Measurements from ENCODE around the gene TMED1.

TMED1 gene

DNA sequence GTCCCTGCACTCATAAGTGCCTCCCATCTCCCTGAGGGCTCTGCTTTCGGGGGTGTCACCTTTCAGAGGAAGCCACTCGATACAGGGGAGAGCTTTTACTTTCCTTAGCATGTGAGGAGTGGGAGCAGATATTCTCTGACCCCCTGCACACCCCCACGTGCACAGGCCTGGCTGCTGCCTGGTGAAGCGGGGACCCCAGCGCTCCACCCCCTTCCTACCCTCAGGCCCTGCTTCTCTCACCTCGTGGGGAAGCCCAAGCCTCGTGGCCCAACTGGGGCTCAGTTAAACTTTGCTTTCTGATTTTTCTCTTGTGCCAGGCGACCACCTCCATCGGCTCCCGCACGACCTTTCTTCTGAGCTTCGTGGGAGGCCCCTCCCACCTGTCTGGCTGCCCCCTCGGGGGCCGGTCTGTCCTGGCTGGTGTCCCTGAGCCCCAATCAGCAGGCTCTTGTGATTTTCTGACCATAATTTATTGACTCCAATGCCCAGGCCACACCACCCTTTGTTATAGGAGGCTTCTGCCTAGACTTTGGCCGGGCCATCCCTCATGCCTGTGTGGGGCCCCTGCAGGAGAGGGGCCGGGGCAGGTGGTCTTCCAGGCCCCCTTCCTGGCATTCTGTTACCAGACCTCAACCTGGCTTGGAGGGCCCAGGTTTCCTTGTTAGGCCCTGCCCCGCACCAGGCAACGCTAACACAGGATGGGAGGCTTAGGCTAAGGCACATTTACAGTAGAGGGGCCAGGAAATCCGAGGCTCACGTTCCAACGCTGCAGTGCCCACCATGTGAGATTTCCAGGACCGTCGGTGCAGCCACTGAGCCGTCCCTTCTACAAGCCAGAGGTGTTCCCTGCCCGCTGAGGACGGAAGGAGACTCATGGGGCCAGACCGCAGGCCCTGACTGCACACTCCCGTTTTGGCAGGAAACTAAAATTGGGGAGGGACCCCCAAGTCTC, 3.7 kb downstream of the TMED1 start:
- DNase-seq (ENCODE audit: low read depth), result no peak

DNA sequence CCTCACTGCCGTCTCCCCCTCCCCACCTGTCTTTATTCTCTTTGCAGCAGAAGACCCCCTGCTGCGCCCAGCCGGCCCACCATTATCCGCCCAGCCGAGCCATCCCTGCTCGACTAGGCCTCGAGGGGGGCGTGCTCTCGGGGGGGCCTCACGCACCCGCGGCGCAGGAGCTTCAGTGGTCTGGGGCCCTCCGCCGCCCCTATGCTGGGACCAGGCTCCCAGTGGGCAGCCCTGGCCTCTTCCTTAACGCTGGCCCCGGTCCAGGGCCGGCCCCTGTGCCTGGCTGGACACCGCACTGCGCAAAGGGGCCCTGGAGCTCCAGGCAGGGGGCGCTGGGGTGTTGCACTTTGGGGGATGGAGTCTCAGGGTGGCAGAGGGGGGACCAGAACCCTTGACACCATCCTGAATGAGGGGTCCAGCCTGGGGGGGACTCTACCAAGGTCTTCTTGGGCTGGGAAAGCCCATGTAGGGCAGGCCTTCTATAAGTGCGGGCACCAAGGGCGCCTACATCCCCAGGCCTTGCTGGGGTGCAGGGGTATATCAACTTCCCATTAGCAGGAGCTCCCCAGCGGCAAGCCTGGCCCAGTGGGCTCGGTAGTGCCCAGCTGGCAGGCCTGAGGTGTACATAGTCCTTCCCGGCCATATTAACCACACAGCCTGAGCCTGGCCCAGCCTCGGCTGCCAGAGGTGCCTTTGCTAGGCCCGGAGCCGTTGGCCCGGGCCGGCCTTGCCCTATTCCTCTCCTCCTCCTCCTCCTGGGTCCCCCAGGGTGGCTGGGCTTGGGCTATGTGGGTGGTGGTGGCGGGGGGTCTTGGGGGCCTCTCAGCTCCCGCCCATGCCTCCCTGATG, 4.9 kb downstream of the TMED1 start:
- no peak for DNase-seq (ENCODE audit: low read depth)

DNA sequence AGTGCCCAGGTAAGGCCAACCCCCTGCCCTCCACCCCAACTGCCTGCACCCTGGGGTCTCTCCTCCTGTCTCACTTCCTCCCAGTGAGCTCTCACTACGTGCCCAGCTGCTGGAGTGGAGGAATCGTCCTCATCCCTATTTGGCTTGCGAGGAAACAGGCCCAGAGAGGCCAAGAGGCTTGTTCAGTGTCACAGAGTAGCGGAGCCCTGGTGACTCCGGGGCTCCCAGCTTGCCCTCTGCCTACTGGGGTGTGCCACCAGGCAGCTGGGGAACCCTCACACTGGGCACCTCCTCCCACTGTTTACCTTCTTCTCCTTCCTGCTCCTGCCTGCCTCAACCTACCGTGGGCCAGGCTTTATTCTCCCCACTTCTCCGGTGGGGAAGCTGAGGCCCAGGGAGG, 5.6 kb downstream of the TMED1 start:
- no peak for DNase-seq (ENCODE audit: low read depth)

DNA sequence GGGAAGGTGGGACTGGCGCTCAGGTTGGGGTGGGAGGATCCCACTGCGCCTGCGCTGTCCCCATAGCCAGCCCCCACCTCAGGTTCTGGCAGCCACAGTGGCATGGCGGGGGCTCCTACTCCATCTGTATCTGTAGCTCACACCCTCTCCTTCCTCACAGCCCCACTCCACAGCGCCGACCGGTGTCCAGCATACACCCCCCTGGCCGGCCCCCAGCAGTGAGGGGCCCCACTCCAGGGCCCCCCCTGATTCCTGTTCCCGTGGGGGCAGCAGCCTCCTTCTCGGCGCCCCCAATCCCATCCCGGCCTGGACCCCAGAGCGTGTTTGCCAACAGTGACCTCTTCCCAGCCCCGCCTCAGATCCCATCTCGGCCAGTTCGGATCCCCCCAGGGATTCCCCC, 6.0 kb downstream of the TMED1 start:
- DNase-seq (ENCODE audit: low read depth), result no peak

DNA sequence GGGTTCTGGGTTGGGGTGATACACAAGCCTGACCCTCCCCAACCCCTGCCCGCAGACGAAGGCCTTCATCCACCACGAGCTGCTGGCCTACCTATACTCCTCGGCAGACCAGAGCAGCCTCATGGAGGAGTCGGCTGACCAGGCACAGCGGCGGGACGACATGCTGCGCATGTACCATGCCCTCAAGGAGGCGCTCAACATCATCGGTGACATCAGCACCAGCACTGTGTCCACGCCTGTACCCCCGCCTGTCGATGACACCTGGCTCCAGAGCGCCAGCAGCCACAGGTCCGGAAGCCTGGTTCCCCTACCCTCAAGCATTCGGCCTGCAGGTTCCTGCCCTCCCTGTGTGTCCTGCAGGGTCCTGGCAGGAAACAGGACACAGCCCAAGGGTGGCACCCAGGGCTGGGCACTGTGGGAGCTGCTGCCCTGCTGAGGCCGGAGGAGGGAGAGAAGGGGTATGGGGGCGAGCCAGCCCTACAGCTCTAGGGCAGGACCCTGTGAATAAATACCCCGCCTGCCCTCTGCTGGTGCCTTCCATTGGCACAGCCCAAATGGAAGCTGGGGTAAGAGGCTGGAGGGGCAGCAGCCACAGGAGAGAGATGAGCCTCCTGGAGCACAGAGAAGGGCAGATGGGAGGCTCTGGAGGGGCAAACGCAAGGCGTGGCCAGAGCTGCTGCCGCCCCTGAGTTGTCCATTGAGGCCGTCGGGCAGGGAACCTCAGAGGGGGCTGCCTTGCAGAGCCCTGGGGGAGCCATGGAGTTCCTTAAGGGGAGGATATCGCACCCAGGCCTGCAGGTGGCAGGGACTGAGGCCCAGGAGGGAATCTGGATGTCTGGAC, 6.8 kb downstream of the TMED1 start:
- DNase-seq (ENCODE audit: low read depth), result no peak

DNA sequence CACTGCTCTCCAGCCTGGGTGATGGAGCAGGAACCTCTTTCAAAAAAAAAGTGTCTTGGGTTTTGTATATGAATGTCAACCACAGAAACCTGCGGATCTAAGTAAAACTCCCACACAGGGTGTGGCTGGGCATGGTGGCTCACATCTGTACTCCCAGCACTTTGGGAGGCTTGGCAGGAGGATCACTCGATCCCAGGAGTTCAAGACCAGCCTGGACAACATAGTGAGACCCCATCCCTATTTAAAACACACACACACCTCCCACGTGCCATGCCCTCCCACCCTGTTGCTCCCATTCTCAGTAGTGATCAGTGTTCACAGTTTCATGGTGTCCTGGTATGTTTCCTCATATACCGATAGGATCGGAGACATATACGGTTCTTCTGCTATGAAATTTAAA, 9.2 kb downstream of the TMED1 start:
- DNase-seq (ENCODE audit: low read depth), result no peak

DNA sequence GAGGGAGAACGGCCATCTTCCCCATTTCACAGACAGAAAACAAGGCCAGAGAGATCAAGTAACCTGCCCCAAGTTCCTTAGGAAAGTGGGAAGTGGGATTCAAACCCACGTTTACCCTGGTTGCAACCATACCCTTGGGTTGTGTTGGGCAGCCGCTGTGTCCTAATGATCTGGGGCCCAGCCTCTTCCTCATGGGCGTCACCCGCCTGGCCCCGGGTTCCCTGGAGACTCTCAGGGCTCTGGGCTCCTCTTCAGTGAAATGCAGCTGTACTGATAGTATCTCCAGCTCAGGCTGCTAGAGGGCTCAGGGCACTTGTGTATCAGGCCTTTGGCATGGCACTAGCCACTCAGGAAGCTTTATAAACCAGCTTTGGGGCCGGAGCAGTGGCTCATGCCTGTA, 9.8 kb downstream of the TMED1 start:
- no peak for DNase-seq (ENCODE audit: low read depth)

DNA sequence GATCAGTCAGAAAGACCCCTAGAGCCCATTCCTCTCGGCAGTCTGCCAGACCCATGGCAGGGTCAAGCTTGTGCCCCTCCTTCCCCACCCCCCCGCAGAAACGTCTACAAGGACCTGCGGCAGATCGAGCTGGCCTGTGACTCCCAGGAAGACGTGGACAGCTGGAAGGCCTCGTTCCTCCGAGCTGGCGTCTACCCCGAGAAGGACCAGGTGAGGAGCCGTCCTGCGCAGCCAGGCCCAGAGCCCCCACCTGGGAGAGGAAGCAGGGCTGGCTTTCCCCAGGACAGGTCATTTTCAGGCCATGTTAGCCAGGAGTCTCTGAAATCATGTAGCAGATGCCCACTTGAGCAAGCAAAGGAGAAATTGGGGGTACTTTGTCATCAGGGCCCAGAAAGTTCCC, 12.3 kb downstream of the TMED1 start:
- DNase-seq (ENCODE audit: low read depth), result no peak

DNA sequence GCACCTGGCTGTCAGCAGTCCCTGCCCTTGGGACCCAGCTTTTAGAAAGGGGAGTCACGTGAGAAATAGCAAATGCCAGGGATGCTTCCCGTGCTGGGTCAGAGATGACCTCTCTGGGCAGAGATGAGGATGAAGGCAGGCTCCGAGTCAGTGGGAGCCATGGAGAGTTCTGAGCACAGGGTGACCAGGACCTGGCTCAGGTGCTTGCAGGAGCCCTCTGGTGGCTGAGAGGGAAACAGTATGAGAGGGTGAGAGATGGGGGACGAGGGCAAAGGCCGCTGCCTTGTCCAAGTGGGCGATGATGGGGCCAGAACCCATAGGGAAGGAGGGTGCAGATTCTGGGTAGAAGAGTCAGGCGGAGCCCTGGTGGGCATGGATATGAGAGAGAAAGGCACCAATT, 15.8 kb downstream of the TMED1 start:
- DNase-seq (ENCODE audit: low read depth), result no peak

DNA sequence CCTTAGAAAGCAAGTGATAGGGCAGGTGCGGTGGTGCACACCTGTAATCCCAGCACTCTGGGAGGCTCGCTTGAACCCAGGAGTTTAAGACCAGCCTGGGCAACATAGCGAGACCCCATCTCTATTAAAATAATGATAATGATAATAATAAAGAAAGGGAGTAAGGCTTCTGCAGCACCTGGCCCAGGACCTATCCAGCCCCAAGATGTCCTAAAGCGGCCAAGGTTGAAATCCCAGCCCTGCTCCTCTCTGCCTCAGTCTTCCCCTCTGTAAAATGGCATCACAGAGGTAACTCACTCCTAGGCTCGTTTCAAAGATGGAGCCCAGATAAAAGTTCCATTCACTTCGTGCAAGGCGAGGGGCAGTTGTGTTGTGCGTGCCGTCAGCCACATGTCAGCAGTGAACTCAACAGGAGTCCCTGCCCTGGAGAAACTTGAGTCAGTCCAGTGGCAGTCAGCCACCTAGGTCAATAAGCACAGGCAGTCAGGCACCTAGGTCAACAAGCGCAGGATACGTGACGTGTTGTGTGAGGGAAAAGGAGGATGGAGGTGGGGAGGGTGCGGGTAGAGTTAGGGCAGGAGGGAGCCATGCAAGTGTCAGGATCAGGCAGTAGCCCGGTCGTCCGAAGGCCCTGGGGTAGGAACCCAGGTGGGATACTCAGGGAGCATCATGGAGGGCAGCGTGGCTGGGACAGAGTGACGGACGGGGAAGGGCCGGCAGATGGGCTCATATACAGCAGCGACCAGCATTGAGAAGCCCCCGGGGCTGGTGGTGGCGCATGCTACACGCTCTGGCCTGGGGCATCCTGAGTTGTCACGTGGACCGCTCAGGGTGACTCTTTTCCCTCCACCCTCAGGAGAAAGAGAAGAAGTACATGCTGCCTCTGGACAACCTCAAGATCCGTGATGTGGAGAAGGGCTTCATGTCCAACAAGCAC, 16.6 kb downstream of the TMED1 start:
- no peak for DNase-seq (ENCODE audit: low read depth)

DNA sequence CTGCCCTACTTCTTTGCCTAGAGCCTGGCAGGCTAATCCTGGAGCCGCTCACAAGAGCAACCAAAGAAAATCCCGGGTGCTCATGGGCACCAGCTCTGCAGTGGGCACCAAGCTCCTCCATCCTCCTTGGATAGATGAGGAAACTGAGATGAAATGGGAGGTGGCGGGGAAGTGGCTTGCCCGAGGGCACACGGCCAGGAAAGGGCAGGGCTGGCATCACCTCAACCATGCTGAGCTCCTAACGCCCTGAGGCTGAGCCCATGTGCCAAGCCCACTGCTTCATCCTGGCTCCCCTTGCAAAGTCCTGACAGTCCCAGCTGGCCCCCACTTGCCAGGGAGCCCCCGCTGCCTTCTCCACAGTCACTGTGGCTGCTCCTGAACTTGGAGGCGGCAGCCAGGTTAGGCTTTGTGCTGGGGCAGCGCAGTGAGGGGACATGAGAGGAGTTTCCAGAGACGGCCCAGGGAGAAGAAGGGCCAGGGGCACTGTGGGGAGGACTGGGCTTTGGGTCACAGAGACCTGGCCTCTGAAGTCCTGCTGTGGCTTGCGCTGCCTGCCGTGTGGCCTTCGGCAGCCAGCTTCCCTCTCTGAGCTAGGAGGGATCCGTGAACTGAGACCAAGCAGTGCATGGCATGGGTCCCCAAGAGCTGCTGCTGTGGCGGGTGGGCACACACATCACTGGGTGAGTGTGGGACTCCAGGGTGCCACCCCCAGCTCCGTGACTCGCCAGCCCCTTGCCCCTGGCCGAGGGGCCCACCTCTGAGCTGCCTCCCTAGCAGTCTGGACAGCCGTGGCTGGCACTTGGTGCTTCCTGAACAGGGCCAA, 17.5 kb downstream of the TMED1 start:
- DNase-seq (ENCODE audit: low read depth), result no peak

DNA sequence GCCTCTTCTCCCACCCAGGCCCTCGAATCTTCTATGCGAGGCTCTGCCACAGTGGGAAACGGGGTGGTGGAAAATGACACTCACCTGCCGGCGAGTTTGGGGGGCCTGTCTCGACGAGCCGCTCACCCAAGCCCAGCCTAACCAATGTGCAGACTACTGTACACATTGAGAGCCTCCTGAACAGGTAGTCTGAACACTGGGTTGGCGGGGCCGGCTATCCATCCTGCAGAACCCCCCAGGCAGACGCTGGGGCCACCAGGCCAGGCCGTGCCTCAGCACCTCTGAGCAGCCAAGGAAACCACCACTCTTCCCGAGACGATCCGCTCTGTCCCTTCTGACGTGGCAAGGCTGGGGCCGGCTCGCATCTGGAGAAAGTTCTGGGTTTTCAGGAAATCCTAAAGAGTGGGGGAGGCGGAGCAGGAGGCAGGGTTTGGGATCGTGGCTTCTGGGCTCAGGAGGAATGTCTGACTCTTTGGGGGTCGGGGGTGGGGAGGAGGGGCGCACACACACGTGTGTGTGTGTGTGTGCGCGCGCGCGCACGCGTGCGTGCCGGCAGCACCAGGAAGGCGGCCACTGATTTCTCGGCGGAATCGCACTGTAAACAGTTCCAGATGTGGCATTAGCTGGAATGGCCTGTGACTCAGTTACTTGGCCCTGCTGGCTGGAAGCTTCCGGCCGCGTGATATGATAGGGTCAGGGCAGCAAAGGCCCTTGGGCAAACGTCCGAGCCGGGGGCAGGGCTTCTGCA, 18.5 kb downstream of the TMED1 start:
- DNase-seq (ENCODE audit: low read depth), result no peak

DNA sequence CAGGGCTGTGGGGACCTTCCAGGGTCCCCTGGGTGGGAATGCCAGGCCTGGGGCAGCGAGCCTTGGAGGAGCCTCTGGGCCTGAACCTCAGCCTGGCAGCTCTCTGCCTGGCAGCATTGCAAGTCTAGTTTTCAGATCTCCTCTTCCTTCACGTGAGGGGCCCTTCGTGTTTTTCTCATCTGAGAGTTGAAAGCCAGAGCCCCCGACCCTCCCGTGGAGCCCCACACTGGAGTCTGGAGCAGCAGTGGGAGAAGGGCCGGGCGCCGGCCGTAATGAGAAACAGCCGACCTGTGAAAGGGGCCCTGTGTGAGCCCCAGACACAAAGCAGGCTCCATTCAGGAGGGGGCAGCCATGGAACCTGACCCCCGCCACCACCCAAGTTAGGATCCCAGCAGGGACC, 19.3 kb downstream of the TMED1 start:
- DNase-seq (ENCODE audit: low read depth), result no peak

DNA sequence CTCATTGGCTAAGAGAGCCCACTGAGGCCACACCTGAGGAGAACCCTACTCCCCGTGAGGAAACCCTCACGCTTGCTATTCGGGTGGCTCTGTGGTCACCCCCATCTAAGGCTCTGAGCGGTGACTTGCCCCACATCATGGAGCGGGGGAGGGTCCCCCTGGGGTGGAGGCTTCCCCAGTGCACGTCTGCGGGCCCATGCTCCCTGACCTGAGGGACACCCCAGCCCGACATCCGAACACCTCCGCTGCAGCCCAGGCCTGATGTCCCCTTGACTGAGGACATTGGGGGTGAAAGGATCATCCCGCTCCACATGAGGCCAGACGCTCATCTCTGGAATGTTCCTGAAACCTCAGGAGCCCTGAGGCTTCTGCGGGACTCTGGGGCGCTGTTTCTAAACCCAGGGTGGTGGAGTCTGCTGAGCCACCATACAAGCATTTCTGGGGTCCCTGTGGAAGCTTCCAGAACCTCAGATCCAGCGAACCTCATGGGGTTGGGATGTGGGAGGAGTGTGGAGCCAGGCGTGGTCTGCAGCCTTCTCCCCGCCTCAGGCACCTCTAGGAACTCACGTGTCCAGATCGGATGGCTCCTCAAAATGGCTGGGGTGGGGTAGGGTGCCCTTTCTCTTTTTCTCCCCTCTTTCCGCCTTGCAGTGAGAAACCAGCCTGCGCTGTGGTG, 19.9 kb downstream of the TMED1 start:
- no peak for DNase-seq (ENCODE audit: low read depth)

DNA sequence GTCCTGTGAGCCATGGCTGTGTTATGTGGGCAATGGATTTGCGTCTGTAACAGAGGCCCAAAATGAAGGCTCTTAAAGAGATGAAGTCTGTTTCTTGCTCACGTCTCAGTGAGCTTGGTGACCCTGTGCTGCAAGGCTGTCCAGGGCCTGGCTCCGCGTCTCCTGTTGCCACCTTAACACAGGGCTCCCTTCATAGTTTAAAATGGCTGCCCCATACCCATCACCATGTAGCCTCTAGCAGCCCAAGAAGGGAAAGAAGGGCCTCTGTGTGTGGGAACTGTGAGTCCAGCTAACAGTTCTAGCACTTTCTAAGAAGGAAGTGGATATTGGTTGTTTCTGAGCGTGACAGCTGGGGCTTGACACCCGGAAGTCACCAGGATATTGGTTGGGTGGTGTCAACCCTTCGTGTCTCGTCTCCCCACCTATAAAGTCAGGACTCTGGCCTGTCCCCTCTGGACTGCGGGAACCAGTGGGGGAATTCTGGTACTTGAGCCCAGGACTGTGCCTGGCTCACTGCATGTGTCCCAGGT, 20.9 kb downstream of the TMED1 start:
- no peak for DNase-seq (ENCODE audit: low read depth)

DNA sequence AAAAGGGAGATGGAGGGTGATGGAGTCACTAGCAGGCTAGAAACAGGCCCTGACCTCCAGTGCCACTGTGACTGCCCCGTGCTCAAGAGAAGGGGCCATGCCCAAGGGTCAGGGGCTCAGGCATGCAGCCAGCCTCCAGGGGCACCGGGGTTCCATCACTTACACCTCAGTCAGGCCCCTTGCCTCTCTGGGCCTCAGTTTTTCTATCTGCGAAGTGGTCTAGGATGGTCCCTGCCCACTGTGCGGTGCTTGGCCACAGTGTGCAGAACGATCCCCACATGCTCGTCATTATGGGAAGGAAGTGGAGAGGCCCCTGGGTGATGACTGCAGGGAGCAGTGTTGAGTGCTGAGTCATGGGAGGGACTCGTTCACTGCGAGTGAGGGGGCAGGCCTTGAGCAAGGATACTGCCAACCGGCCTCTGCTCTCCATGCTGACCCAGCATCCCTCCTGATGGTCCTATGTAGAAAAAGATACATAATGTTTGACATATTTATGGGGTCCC, 23.1 kb downstream of the TMED1 start:
- peak; percentile 19 for DNase-seq (ENCODE audit: low read depth)

DNA sequence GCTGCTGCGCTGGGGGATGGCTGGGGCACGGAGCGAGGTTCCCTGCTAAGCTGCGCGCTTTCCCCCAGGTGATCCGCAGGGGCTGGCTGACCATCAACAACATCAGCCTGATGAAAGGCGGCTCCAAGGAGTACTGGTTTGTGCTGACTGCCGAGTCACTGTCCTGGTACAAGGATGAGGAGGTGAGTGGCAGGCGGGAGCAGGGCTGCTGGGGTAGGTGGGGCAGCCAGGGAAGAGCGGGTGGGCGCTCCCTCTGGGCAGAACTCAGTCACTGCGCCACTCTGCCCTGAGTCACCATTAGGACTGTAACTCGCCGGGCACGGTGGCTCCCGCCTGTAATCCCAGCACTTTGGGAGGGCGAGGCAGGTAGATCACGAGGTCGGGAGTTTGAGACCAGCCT, 23.8 kb downstream of the TMED1 start:
- no peak for DNase-seq (ENCODE audit: low read depth)

DNA sequence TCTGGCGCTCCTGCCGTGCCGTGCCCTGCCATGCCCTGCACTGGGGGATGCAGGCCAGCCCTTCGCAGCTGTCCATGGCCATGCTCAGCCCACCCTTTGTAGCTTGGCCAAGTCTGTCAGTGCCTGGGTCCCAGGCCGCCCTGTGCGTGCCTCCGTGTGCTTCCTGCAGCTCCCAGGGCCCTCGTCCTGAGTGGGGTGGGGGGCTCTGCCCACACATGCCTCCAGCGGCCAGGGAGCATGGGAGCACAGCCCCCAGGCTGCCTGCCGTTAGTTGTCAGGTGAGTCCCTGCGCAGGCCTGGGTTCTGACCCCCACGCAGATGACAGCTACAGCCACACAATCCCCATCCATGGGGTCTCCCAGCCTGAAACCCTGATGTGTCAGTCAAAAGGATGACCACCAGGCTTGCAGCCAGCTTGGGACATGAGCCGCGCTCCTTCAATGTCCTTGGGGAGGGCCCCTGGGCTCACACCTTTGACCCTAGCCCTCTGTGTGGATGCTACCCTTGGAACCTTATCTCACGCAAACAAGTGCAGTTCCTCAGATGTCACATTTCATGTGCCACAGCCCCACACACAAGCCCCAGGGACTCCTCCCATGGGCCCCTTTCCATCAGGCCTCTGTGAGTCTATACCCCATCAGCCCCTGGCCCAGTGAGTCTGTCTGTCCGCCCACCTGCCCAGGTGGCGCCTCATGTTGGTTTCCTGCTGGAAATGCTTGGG, 24.5 kb downstream of the TMED1 start:
- no peak for DNase-seq (ENCODE audit: low read depth)

All from stimulated activated CD8-positive, alpha-beta memory T cell treated with anti-CD3 and anti-CD28 coated beads, Interleukin-4, amount 100 ng/mL, for 24 hours (primary cell).